ENCODE data around the gene CARS2. TPM values are rescaled to one million over a fixed set of nuclear protein-coding genes. Genes with fewer than 3 reads are reported as not detected.

The CARS2 gene
- total RNA-seq, 1 donor from 2014 or later: 74.6 TPM

DNA sequence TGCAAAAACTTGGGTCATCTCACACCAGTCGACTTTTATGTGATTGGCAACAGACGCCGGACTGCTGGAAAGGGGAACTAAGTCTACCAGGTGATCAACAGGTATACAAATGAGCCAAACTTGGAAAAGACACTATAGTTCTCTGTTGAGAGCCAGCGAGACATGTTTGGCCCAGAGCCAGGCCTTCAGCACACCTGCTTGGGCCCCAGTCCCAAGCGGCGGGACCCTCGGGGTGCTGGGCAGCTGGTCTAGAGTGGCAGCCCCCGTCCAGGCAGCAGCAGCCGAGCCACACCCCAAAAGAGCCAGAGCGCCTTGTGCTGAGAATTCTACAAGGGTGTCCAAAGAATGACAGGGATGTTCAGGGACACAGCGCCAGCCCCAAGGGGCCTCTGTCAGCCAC, 62.6 kb downstream of the CARS2 start:
- H3K4me3 ChIP-seq (ENCODE audit: low read length in 3 of 3): no peak overlapping the region
- H3K4me1 ChIP-seq (ENCODE audit: control insufficient read depth in 3 of 3, insufficient read depth in 3 of 3, low read length in 3 of 3): peaks cover 13 to 30% (median 24%) of the 10 kb centered on the region in 3 donors
- peaks cover 40 to 53% (median 51%) of the 10 kb centered on the region in 3 donors for H3K36me3 ChIP-seq (ENCODE audit: control insufficient read depth in 3 of 3, insufficient read depth in 3 of 3, low read length in 3 of 3)

DNA sequence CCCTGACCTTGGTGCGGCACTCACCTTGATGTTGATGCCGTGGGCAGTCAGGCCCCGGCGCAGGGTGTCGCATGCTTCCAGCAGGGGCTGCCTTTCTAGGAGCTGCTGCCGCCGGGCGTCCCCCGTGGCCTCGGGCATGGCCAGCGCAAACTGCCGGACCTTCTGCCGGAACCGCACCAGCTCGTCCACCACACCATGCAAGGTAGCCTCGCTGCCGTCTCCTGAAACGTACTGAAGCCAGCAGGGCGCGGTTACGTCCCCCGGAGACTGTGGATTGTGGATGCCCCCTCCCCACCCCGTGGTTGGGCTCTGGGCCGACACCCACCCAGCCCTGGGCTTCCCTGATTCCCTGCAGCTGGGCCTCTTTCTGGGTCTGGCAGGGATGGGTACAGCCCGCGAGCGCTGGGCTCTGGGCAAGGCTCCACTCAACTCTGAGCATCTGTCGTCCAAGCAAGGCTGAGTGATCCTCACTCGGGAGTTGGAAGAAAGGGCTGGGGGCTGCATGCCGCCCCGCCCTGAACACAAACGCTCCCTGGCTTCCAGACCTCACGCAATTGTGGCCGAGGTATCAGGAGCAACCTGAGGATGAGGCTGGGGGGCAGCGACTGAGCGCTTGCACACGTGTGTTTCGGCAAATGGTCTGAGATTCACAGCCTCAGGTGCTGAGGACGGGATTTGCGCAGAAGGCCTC, 63.5 kb downstream of the CARS2 start:
- H3K4me3 ChIP-seq (ENCODE audit: low read length in 3 of 3): no peak overlapping the region
- H3K9ac ChIP-seq (ENCODE audit: low read depth in 1 of 3, low read length in 3 of 3): no peak overlapping the region
- H3K9me3 ChIP-seq (ENCODE audit: control insufficient read depth in 3 of 3, low read length in 3 of 3): no peaks in the 10 kb centered on the region
- peaks cover 47 to 62% (median 58%) of the 10 kb centered on the region in 3 donors for H3K36me3 ChIP-seq (ENCODE audit: control insufficient read depth in 3 of 3, insufficient read depth in 3 of 3, low read length in 3 of 3)
- no peak overlapping the region for H3K27ac ChIP-seq (ENCODE audit: low read depth, low read length)
- no peaks in the 10 kb centered on the region for H3K27me3 ChIP-seq (ENCODE audit: control insufficient read depth in 3 of 3, insufficient read depth in 3 of 3, low read length in 3 of 3)
- peaks cover 13 to 30% (median 26%) of the 10 kb centered on the region in 3 donors for H3K4me1 ChIP-seq (ENCODE audit: control insufficient read depth in 3 of 3, insufficient read depth in 3 of 3, low read length in 3 of 3)

More for the DNA sequence above, 62.6 kb downstream of the CARS2 start:
- no peak overlapping the region for H3K9ac ChIP-seq (ENCODE audit: low read depth in 1 of 3, low read length in 3 of 3)
- no peak overlapping the region for H3K27ac ChIP-seq (ENCODE audit: low read depth, low read length)
- no peaks in the 10 kb centered on the region for H3K9me3 ChIP-seq (ENCODE audit: control insufficient read depth in 3 of 3, low read length in 3 of 3)
- H3K27me3 ChIP-seq (ENCODE audit: control insufficient read depth in 3 of 3, insufficient read depth in 3 of 3, low read length in 3 of 3): no peaks in the 10 kb centered on the region

DNA sequence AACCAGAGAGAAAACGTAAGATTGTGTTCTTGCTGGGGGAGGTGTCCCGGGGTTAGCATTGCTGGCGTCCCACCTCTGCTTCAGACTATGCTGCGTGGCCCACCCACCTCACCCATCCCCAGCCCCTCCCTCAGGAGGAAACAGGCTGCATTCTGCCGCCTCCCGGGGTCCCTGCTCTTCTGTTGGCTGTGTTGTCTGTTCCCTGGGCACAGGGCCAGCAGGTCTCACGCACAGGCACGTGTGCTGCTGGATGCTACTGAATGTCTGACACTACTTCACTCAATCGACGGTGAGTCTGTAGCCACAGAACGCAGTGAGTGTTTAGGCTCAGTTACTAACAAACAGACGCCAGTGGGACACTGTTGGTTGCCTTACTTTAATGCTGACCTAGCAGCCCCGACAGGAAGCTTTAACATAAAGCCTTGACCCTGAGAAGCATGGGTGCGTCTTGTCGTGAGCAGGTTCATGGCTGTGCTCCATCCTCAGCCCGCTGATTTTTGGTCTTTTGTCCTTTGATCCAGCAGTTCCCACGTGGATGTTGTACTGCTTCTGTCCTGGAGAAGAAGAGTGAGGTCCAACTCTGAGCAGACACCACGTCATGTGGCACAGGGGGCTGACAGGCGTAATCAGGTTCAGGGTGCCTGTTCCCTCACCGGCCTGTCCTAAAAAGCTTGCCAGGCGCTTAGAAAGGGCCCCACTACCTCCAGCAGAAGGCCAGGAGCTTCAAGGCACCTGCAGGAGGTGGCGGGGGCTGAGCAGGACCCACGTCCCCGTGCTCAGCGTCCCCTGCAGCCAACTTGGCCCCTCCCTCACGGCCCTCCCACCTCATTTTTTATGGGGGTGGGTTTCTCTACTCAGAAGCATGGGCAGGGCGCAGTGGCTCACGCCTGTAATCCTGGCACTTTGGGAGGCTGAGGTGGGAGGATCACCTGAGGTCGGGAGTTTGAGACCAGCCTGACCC, 64.6 kb downstream of the CARS2 start:
- Histone ChIP-seq H3K27me3 (ENCODE audit: control insufficient read depth in 3 of 3, insufficient read depth in 3 of 3, low read length in 3 of 3) (no peaks in the 10 kb centered on the region), H3K4me3 (ENCODE audit: low read length in 3 of 3) (no peak overlapping the region), H3K9ac (ENCODE audit: low read depth in 1 of 3, low read length in 3 of 3) (peak overlapping the region in 1 of 3 donors; percentile 25), H3K27ac (ENCODE audit: low read depth, low read length) (no peak overlapping the region), H3K4me1 (ENCODE audit: control insufficient read depth in 3 of 3, insufficient read depth in 3 of 3, low read length in 3 of 3) (peaks cover 13 to 30% (median 26%) of the 10 kb centered on the region in 3 donors), H3K9me3 (ENCODE audit: control insufficient read depth in 3 of 3, low read length in 3 of 3) (no peaks in the 10 kb centered on the region), H3K36me3 (ENCODE audit: control insufficient read depth in 3 of 3, insufficient read depth in 3 of 3, low read length in 3 of 3) (peaks cover 58 to 68% (median 68%) of the 10 kb centered on the region in 3 donors)

DNA sequence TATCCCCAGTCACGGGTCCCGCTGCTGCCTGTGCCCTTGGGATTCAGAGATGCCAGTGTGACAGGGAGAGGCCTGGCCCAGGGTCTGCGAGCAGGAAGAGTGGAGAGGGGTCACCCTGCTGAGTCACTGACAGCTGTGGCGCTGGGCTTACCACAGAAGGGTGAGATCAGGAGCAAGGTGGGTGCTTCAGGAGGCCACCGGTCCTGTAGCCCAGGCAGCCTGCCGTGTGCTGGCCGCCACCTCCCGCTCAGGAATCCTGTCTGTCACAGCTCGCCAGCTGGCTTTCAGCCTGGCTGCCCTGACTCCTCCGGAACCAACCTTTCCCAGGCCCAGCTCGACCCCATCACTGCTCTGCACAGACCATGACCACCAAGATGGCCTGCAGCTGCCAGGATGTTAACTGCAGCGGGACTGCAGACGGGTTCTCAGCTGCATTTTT, 65.3 kb downstream of the CARS2 start:
- Histone ChIP-seq H3K9ac (ENCODE audit: low read depth in 1 of 3, low read length in 3 of 3) (no peak overlapping the region), H3K27ac (ENCODE audit: low read depth, low read length) (no peak overlapping the region)

DNA sequence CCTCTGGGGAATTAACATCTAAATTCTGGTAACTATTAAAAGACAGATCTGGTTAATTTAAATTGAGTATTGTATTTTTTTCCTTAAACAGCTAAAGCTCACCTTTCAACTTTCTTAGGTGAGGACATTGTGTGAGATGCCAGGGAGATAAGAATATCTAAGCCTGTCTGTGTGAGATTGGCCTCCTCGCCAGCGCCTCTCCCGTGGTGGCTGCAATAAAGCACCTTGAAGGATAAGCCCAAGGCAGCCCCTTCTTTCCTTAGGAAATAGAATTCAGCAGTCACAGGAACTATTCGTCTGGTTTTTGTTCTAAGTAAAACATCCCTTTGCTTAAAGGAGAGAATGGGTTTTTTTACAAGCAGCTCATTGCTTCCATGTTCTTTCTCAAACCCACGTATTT, 66.0 kb downstream of the CARS2 start:
- no peaks in the 10 kb centered on the region for H3K9me3 ChIP-seq (ENCODE audit: control insufficient read depth in 3 of 3, low read length in 3 of 3)
- peaks cover 13 to 27% (median 23%) of the 10 kb centered on the region in 3 donors for H3K4me1 ChIP-seq (ENCODE audit: control insufficient read depth in 3 of 3, insufficient read depth in 3 of 3, low read length in 3 of 3)
- no peak overlapping the region for H3K9ac ChIP-seq (ENCODE audit: low read depth in 1 of 3, low read length in 3 of 3)
- peaks cover 72 to 82% (median 82%) of the 10 kb centered on the region in 3 donors for H3K36me3 ChIP-seq (ENCODE audit: control insufficient read depth in 3 of 3, insufficient read depth in 3 of 3, low read length in 3 of 3)
- H3K27ac ChIP-seq (ENCODE audit: low read depth, low read length): no peak overlapping the region
- no peak overlapping the region for H3K4me3 ChIP-seq (ENCODE audit: low read length in 3 of 3)
- H3K27me3 ChIP-seq (ENCODE audit: control insufficient read depth in 3 of 3, insufficient read depth in 3 of 3, low read length in 3 of 3): no peaks in the 10 kb centered on the region

More for the DNA sequence above, 65.3 kb downstream of the CARS2 start:
- no peaks in the 10 kb centered on the region for H3K9me3 ChIP-seq (ENCODE audit: control insufficient read depth in 3 of 3, low read length in 3 of 3)
- H3K36me3 ChIP-seq (ENCODE audit: control insufficient read depth in 3 of 3, insufficient read depth in 3 of 3, low read length in 3 of 3): peaks cover 65 to 75% (median 75%) of the 10 kb centered on the region in 3 donors
- no peaks in the 10 kb centered on the region for H3K27me3 ChIP-seq (ENCODE audit: control insufficient read depth in 3 of 3, insufficient read depth in 3 of 3, low read length in 3 of 3)
- no peak overlapping the region for H3K4me3 ChIP-seq (ENCODE audit: low read length in 3 of 3)
- H3K4me1 ChIP-seq (ENCODE audit: control insufficient read depth in 3 of 3, insufficient read depth in 3 of 3, low read length in 3 of 3): peaks cover 13 to 30% (median 26%) of the 10 kb centered on the region in 3 donors

DNA sequence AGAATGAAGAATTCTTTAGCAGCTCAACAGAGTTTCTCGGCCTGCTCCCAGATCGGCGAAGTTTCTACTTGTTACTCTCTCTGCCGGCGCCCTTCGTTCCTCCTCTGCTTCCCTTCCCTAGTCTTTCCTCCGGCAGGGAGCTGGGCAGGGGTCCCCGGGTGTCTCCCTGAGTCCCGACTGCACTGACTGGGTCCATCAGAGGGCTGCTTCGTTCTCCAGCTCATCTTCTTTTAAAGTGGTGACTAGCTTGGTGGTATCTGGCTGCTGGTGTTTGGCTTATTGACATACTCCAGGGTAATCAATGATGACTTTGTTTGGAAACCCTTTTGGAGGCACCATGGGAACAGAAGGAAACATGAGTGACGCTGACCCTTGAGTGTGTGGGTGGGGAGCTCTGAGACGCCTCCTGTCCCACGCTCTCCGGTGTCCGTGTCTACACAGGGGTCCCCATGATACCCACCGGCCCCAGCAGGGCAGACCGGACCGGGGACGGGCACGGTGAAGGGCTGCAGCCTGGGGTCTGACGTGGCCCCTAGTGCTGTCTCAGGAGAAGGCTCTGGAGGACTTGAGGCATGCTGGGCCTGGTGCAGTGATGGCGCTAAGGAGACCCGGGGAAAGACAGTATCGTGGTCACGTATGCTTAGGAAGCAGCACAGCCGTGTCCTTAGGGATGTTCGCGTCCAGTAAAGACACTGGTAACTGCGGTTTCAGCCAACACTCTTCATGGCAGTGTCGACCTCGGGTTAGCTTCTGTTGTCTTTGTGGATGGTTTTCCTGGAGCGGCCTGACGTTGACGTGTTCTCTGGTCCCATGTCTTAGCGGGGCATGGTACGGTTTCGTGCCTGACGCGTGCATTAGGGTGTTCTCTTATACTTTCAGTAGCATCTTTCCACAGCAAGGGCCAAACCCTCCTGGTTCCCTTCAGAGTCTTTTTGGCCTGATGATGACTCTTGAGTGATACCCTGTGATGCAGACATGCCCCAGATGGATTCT, 66.8 kb downstream of the CARS2 start:
- H3K4me1 ChIP-seq (ENCODE audit: control insufficient read depth in 3 of 3, insufficient read depth in 3 of 3, low read length in 3 of 3): peaks cover 8 to 19% (median 18%) of the 10 kb centered on the region in 3 donors
- H3K36me3 ChIP-seq (ENCODE audit: control insufficient read depth in 3 of 3, insufficient read depth in 3 of 3, low read length in 3 of 3): peaks cover 79 to 89% (median 85%) of the 10 kb centered on the region in 3 donors
- H3K27me3 ChIP-seq (ENCODE audit: control insufficient read depth in 3 of 3, insufficient read depth in 3 of 3, low read length in 3 of 3): no peaks in the 10 kb centered on the region
- H3K27ac ChIP-seq (ENCODE audit: low read depth, low read length): no peak overlapping the region
- no peaks in the 10 kb centered on the region for H3K9me3 ChIP-seq (ENCODE audit: control insufficient read depth in 3 of 3, low read length in 3 of 3)
- no peak overlapping the region for H3K4me3 ChIP-seq (ENCODE audit: low read length in 3 of 3)
- no peak overlapping the region for H3K9ac ChIP-seq (ENCODE audit: low read depth in 1 of 3, low read length in 3 of 3)

DNA sequence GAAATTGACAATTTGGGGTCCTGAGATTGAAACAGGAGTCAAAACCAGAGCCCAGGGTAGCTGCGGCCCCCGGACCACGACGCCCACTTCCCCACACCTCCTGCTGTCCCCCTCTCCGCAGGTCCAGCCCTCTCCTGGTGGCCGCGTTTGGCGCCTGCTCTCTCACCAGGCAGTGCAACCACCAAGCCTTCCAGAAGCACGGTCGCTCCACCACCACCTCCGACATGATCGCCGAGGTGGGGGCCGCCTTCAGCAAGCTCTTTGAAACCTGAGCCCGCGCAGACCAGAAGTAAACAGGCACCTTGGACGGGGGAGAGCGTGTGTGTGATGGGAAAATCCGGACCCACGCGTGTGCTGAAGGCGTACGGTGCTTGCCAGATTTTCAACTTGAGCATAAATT, 67.7 kb downstream of the CARS2 start:
- Histone ChIP-seq H3K27ac (ENCODE audit: low read depth, low read length) (no peak overlapping the region), H3K9ac (ENCODE audit: low read depth in 1 of 3, low read length in 3 of 3) (no peak overlapping the region), H3K36me3 (ENCODE audit: control insufficient read depth in 3 of 3, insufficient read depth in 3 of 3, low read length in 3 of 3) (peaks cover 75 to 81% (median 80%) of the 10 kb centered on the region in 3 donors), H3K27me3 (ENCODE audit: control insufficient read depth in 3 of 3, insufficient read depth in 3 of 3, low read length in 3 of 3) (no peaks in the 10 kb centered on the region), H3K4me1 (ENCODE audit: control insufficient read depth in 3 of 3, insufficient read depth in 3 of 3, low read length in 3 of 3) (peaks cover 8 to 25% (median 13%) of the 10 kb centered on the region in 3 donors), H3K9me3 (ENCODE audit: control insufficient read depth in 3 of 3, low read length in 3 of 3) (no peaks in the 10 kb centered on the region), H3K4me3 (ENCODE audit: low read length in 3 of 3) (no peak overlapping the region)

DNA sequence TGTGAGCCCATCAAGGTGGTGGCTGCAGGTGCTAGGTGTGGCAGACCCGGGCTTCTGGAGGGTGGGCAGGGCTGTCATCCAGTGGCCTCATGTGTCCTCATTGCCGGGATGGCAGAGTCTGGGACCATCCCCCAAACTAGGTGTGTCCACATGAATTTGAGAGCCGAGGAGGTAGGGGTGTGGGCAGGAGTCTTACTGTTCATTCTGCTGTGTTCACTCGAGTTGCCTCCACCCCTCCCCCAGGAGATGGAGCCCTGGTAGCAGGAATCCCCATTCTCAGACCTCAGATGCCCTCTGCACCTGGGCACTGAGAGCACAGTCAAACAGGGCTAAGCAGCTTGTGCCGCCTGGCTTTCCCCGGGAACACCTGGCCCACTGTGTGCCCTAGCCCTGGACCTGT, 68.2 kb downstream of the CARS2 start:
- no peak overlapping the region for H3K9ac ChIP-seq (ENCODE audit: low read depth in 1 of 3, low read length in 3 of 3)
- H3K4me3 ChIP-seq (ENCODE audit: low read length in 3 of 3): no peak overlapping the region
- no peaks in the 10 kb centered on the region for H3K27me3 ChIP-seq (ENCODE audit: control insufficient read depth in 3 of 3, insufficient read depth in 3 of 3, low read length in 3 of 3)
- H3K9me3 ChIP-seq (ENCODE audit: control insufficient read depth in 3 of 3, low read length in 3 of 3): no peaks in the 10 kb centered on the region
- no peak overlapping the region for H3K27ac ChIP-seq (ENCODE audit: low read depth, low read length)
- H3K4me1 ChIP-seq (ENCODE audit: control insufficient read depth in 3 of 3, insufficient read depth in 3 of 3, low read length in 3 of 3): peaks cover 8 to 25% (median 13%) of the 10 kb centered on the region in 3 donors
- peaks cover 73 to 76% (median 75%) of the 10 kb centered on the region in 3 donors for H3K36me3 ChIP-seq (ENCODE audit: control insufficient read depth in 3 of 3, insufficient read depth in 3 of 3, low read length in 3 of 3)

DNA sequence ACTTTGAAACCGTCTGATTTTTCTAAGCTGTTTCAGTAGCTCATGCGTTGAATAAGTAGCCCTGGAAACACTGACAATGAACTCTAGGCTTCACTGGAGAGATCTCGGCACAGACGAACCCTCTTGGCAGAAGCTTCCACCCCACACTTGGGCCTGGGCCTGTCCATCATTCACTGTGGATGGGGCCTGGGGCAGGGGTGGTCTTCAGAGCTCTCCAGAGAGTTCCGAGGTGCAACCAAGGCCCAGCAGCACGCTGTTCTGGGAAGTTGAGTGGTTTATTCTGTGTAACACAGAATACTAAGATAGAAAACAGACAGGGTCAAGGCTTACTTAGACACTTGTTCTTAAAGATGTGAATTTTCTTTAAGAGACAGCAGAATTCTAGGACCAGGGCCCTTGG, 68.6 kb downstream of the CARS2 start:
- Histone ChIP-seq H3K9me3 (ENCODE audit: control insufficient read depth in 3 of 3, low read length in 3 of 3) (no peaks in the 10 kb centered on the region), H3K36me3 (ENCODE audit: control insufficient read depth in 3 of 3, insufficient read depth in 3 of 3, low read length in 3 of 3) (peaks cover 69 to 71% (median 70%) of the 10 kb centered on the region in 3 donors), H3K27ac (ENCODE audit: low read depth, low read length) (no peak overlapping the region), H3K27me3 (ENCODE audit: control insufficient read depth in 3 of 3, insufficient read depth in 3 of 3, low read length in 3 of 3) (no peaks in the 10 kb centered on the region), H3K4me1 (ENCODE audit: control insufficient read depth in 3 of 3, insufficient read depth in 3 of 3, low read length in 3 of 3) (peaks cover 8 to 25% (median 13%) of the 10 kb centered on the region in 3 donors), H3K9ac (ENCODE audit: low read depth in 1 of 3, low read length in 3 of 3) (no peak overlapping the region), H3K4me3 (ENCODE audit: low read length in 3 of 3) (no peak overlapping the region)
